Astrocyte of the cerebellum (primary cell): ENCODE data around the gene CYSTM1.
A peak's percentile ranks its signal among the peaks of the same experiment; 100 is the strongest.

Source experiments
- DNase-seq: peaks from one replicate; pipeline ENCODE4 v3.0.0-alpha.2; 2011; ENCODE audit warnings: low read depth
- H3K4me3 ChIP-seq: 2 replicates; pipeline ENCODE4 v1.5.1; 2011; ENCODE audit warnings: mild to moderate bottlenecking, low read depth, low read length, moderate library complexity
- in situ Hi-C: cut with HindIII; loops from 2 replicates; pipeline ENCODE4 v1.10.0; 2017; ENCODE audit warnings: low sequenced_read_pairs
- TF ChIP-seq, protein P1 (sequence below): IDR thresholded peaks from 2 replicates; pipeline ENCODE4 v1.5.1; 2012; ENCODE audit warnings: low read length, low read depth, moderate library complexity, mild to moderate bottlenecking; ENCODE audit errors: missing control alignments

Gene CYSTM1

DNA sequence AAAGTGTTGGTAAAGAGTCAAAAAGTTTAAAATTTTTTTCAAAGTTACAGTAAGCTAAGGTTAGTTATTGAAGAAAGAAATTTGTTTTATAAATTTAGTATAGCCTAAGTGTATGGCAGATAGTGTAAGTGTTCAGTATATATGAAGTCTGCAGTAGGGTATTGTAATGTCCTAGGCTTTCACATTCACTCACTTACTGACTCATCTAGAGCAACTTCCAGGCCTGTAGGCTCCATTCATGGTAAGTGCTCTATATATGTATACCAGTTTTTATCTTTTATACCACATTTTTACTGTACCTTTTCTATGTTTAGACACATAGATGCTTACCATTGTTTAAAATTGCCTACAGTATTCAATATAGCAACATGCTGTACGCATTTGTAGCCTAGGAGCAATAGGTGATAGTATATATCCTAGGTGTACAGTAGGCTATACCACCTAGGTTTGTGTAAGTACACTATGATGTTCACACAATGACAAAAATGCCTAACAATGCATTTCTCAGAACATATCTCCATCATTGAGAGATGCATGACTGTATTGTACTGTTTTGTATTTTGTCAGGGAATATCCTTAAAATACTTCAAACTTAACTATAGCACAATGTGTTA, 38.5 kb downstream of the CYSTM1 start:
- TF ChIP-seq, protein P1, sequence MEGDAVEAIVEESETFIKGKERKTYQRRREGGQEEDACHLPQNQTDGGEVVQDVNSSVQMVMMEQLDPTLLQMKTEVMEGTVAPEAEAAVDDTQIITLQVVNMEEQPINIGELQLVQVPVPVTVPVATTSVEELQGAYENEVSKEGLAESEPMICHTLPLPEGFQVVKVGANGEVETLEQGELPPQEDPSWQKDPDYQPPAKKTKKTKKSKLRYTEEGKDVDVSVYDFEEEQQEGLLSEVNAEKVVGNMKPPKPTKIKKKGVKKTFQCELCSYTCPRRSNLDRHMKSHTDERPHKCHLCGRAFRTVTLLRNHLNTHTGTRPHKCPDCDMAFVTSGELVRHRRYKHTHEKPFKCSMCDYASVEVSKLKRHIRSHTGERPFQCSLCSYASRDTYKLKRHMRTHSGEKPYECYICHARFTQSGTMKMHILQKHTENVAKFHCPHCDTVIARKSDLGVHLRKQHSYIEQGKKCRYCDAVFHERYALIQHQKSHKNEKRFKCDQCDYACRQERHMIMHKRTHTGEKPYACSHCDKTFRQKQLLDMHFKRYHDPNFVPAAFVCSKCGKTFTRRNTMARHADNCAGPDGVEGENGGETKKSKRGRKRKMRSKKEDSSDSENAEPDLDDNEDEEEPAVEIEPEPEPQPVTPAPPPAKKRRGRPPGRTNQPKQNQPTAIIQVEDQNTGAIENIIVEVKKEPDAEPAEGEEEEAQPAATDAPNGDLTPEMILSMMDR, result no peak
- no peak overlapping the region for H3K4me3 ChIP-seq
- in situ Hi-C loops, result no loop called here
- no peak for DNase-seq

DNA sequence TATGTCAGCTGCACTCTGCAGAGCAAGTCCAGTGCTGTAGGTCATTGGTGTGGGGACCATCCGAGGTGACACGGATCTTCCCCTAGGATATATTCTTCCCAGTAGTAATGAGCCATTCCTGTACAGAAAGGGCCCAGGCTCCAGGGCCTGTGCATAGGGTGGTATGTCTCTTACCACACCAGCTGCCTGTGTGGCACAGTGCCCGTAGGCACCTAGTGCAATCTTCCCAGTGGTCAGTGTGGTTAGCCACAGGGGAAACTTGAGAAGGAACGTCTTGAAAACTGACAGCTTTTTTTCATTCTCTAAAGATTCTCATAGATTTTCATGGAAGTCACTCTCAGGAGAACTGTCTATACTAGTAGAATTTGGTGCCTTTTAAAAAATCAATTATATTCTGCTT, 39.8 kb downstream of the CYSTM1 start:
- peak; percentile 72 for DNase-seq
- no peak overlapping the region for H3K4me3 ChIP-seq
- in situ Hi-C loops, result no loop called here
- TF ChIP-seq, protein P1, result no peak

DNA sequence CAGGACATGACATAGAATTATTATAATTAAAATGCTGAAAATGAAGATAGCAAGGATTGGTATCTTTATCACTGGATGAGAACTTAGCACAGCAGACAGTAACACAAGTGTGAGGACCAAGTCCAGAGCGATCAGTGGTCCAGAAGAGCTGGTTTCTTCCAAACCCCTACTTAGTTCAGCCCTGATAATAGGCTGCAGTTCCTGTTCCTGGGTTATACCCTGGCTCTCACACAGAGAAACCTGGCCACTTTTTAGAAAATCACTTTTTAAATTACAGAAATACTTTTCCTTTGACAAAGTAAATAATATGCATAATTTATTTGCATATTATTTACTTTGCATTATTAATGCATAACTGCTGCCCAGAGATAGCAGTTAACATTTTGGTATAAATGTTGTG, 40.3 kb downstream of the CYSTM1 start:
- in situ Hi-C loops, result no loop called here
- no peak overlapping the region for H3K4me3 ChIP-seq
- TF ChIP-seq, protein P1, result no peak
- DNase-seq, result no peak

DNA sequence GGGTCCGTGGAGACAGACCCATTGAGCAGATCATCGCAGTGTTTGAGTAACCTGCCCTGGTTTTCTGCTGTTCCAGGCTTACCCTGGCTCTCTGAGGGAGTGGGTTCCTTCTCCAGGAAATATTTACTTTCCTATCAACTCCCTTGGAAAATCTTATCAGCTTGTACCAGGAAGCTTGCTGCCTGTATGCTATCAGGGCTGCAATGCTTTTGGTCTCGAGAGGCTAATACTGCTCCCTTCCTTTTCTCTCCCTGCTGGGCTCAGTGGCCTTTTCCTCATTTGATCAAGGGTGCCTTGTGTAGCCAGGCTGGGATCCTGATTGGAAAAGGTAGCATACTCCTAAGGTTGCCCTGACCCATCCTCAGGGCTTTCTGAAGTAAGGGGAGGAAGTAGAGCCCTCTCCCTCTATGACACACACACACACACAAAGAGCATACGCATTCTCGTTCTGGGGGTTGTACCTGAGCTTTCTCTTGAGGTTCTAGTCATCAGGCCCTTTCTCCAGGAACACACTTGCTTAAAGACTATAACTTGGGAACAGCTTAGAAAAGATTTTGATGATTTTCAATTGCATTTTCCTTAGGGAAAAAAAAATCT, 41.6 kb downstream of the CYSTM1 start:
- no peak overlapping the region for H3K4me3 ChIP-seq
- DNase-seq, result no peak
- TF ChIP-seq, protein P1, result no peak
- in situ Hi-C loops, result no loop called here

DNA sequence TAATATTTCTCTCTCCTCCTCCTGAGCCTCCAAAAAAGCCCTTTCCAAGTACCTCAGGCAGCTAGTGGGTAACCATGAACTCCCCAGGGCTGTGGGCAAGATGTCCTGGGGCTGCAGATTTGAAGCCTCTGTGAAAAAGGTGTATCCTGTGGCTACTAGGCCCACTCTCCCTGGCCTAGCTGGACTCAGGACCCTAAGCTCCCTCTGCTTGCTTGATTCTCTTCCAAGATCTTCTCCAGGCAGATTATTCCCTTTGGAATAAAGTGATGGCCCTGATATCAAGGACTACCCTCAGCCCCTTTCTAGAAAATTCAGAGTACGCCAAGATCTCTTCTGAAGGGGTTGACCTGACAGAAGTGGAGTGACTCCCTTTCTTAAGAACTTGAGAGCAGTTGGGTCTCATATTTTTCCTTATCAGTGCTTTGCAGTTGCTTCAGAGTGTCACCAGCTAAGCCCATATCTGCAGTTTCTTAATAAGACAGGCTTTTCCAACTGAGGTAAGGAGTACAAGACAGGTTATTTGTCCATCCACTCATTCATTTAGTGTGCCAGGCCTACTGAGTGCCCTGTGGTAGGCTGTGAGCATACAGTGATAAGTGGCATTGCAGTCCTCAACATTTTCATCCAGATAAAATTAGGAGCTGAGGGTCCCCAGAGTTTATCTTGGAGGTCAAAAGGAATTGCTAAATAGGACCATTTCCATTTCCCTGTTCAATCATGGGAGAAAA, 42.5 kb downstream of the CYSTM1 start:
- in situ Hi-C loops, result no loop called here

DNA sequence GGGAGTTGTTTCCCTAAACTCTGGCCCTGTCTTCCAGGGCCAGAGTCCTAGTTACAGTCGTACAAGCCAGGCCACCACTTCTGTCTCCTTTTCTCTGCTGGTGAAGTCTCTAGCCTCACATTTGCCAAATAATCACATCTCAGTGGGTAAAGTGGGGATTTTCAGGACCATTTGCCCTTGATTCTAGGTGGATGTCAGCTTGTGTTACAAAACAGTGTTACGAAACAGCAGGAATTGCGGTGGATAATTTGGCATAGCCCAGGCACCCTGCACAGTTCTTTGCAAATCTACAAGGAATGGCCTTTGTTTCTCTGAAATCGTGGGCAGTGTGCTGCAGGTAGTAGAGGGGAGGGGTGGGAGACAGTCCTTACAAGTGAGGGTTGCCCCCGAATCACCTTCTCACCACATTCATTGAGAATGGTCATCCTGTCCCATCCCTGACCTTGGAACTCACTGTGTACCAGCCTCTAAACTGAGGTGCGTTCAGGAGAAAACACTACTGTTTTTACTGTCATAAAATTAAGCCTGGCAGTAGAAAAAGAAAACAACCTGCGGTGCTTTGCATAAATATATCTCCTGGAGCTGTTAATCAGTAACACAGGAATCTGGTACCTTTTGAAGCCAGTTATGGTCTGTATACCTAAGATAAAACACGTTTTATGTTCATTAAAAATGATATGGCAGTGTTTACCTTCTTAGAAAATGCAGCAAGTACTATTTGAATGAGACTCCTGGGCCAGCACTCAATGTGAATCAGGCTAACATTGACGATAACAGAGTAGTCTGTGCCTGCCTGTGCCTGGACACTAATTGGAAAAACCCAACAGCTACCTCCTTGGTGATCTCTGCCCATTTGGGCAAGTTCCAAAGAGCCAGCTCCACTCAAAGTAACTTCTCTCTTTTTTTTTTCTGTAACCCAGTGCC, 44.3 kb downstream of the CYSTM1 start:
- peak; percentile 49 for DNase-seq
- no peak overlapping the region for H3K4me3 ChIP-seq
- in situ Hi-C loops, result no loop called here
- TF ChIP-seq, protein P1, result no peak

More for the DNA sequence above, 42.5 kb downstream of the CYSTM1 start:
- TF ChIP-seq, protein P1, result no peak
- no peak overlapping the region for H3K4me3 ChIP-seq
- no peak for DNase-seq
